HepG2 (cell line): ENCODE measurements around the gene ZMYND10. TPM values are rescaled to one million over a fixed set of nuclear protein-coding genes. Genes with fewer than 3 reads are reported as not detected.

Experiments used
- GABPA ChIP-seq, 2 experiments: IDR thresholded peaks; 2 replicates each; pipeline ENCODE4 v1.6.1; 2011 to 2016; ENCODE audit warnings: low read depth in 2 of 2, low read length in 1 of 2, missing biosample characterization in 1 of 2, missing genetic modification characterization in 1 of 2
- HNRNPUL1 ChIP-seq: fragments of 200-400 bp; formaldehyde crosslinking; IDR thresholded peaks from 2 replicates; pipeline ENCODE4 v1.6.1; 2017; ENCODE audit warnings: low read depth, mild to moderate bottlenecking, low read length, moderate library complexity
- SNAI1 ChIP-seq: sonication (generic); formaldehyde crosslinking; IDR thresholded peaks from 2 replicates; pipeline ENCODE4 v1.5.0; 2020; ENCODE audit warnings: mild to moderate bottlenecking, missing genetic modification reagents, borderline replicate concordance
- SOX5 ChIP-seq: IDR thresholded peaks from 2 replicates; pipeline ENCODE4 v1.6.1; 2016; ENCODE audit warnings: borderline replicate concordance
- TEAD2 ChIP-seq: sonication (generic); formaldehyde crosslinking; IDR thresholded peaks from 2 replicates; pipeline ENCODE4 v1.9.0; 2021; ENCODE audit warnings: missing genetic modification reagents
- XRCC5 ChIP-seq: fragments of 200-400 bp; formaldehyde crosslinking; optimal IDR thresholded peaks from 2 replicates; pipeline ENCODE3; 2017; ENCODE audit warnings: mild to moderate bottlenecking, low read length
- ZFP41 ChIP-seq: sonication (generic); formaldehyde crosslinking; IDR thresholded peaks from 2 replicates; pipeline ENCODE4 v1.4.0; 2020; ENCODE audit warnings: mild to moderate bottlenecking, missing genetic modification reagents, borderline replicate concordance
- polyA plus RNA-seq, 8 experiments: library from polyadenylated mRNA; depleted of rRNA in 3 of 8; stranded (reverse) in 7 of 8; unstranded in 1 of 8; fragments of >200 nt; fragmentation: Illumina TruSeq in 4 of 8; extraction: Trizol in 4 of 8; gene quantifications; 2 replicates each; pipeline versions ENCODE4 v1.2.1 to v1.2.3, GENCODE V29; 2011 to 2016; ENCODE audit warnings: low read depth in 4 of 8, missing spikeins in 1 of 8, mixed read lengths in 1 of 8; ENCODE audit not compliant: insufficient read depth in 1 of 8
- total RNA-seq, 5 experiments: library from RNA; depleted of rRNA; stranded (reverse); fragments of >200 nt; fragmentation: Illumina TruSeq; extraction: Trizol; gene quantifications; 2 replicates each; pipeline ENCODE4 v1.2.3, GENCODE V29; 2016; ENCODE audit warnings: low read depth in 1 of 5
- TF ChIP-seq, protein P1 (sequence below): sonication (generic); formaldehyde crosslinking; IDR thresholded peaks from 2 replicates; pipeline ENCODE4 v1.5.0; 2020; ENCODE audit warnings: missing genetic modification reagents, mild to moderate bottlenecking, borderline replicate concordance
- TF ChIP-seq, protein P2 (sequence below): sonication (generic); formaldehyde crosslinking; IDR thresholded peaks from 2 replicates; pipeline ENCODE4 v1.8.1; 2022; ENCODE audit warnings: low read depth, mild to moderate bottlenecking, missing genetic modification reagents
- TF ChIP-seq, protein P3 (sequence below): sonication (generic); formaldehyde crosslinking; IDR thresholded peaks from 2 replicates; pipeline ENCODE4 v1.4.0; 2020; ENCODE audit warnings: missing genetic modification reagents
- TF ChIP-seq, protein P4 (sequence below): sonication (generic); formaldehyde crosslinking; IDR thresholded peaks from 2 replicates; pipeline ENCODE4 v1.4.0; 2020; ENCODE audit warnings: mild to moderate bottlenecking, missing genetic modification reagents
- TF ChIP-seq, protein P5 (sequence below): conservative IDR thresholded peaks from 2 replicates; pipeline ENCODE4 v1.6.1; 2018; ENCODE audit warnings: missing genetic modification reagents

Gene ZMYND10
- total and polyA plus RNA-seq, 2 of the 13 experiments (the other 11 are each of a cell fraction or from before 2014, with no cell fraction given) = 0.60 to 0.74 TPM

DNA sequence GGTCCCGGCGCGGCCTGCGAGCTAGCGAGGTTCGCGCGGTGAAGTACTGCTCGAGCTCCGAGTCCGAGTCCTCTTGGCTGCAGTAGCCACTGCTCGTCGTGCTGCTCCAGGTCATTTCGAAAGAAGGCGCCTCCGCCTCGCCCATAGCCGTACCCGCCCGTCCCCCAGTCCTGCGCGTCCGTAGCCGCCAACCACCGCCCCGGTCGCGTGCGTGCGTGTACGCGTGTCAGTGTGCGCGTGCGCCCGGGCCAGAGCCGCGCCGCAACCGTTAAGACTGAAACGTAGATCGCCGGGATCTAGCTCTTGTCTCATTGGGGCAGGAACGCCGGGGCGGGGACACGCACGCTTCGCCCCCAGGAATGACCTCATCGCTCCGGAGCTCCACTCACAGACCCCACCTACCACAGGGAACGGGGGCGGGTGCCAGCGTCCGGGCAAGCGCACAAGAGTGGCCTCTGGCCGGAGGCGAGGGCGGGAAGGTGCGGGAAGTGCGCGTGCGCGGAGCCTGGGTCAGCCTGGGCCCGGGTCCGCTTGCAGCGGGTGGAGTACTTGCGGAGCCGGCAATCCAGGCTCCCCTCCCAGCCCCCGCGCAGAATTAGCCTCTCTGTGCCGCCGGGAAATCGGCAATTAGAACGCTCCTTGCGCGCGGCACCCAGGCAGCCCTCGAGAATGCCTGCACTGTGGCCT is 8.2 kb downstream of the ZMYND10 start (continued):
- TF ChIP-seq, protein P1, sequence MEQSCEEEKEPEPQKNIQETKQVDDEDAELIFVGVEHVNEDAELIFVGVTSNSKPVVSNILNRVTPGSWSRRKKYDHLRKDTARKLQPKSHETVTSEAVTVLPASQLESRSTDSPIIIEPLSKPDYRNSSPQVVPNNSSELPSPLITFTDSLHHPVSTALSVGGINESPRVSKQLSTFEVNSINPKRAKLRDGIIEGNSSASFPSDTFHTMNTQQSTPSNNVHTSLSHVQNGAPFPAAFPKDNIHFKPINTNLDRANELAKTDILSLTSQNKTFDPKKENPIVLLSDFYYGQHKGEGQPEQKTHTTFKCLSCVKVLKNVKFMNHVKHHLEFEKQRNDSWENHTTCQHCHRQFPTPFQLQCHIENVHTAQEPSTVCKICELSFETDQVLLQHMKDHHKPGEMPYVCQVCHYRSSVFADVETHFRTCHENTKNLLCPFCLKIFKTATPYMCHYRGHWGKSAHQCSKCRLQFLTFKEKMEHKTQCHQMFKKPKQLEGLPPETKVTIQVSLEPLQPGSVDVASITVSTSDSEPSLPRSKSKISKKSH = 0 out of 2 replicates have a peak, but pooled peaks have one; percentile 67
- TF ChIP-seq, protein P2, sequence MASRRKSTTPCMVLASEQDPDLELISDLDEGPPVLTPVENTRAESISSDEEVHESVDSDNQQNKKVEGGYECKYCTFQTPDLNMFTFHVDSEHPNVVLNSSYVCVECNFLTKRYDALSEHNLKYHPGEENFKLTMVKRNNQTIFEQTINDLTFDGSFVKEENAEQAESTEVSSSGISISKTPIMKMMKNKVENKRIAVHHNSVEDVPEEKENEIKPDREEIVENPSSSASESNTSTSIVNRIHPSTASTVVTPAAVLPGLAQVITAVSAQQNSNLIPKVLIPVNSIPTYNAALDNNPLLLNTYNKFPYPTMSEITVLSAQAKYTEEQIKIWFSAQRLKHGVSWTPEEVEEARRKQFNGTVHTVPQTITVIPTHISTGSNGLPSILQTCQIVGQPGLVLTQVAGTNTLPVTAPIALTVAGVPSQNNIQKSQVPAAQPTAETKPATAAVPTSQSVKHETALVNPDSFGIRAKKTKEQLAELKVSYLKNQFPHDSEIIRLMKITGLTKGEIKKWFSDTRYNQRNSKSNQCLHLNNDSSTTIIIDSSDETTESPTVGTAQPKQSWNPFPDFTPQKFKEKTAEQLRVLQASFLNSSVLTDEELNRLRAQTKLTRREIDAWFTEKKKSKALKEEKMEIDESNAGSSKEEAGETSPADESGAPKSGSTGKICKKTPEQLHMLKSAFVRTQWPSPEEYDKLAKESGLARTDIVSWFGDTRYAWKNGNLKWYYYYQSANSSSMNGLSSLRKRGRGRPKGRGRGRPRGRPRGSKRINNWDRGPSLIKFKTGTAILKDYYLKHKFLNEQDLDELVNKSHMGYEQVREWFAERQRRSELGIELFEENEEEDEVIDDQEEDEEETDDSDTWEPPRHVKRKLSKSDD (CRISPR knock-in tag) = 0 out of 2 replicates have a peak, but pooled peaks have one; percentile 9
- TF ChIP-seq, protein P3, sequence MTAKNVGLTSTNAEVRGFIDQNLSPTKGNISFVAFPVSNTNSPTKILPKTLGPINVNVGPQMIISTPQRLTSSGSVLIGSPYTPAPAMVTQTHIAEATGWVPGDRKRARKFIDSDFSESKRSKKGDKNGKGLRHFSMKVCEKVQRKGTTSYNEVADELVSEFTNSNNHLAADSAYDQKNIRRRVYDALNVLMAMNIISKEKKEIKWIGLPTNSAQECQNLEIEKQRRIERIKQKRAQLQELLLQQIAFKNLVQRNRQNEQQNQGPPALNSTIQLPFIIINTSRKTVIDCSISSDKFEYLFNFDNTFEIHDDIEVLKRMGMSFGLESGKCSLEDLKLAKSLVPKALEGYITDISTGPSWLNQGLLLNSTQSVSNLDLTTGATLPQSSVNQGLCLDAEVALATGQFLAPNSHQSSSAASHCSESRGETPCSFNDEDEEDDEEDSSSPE = peak; percentile 86
- peak; percentile 45; the same call in 1 of the 2 replicates for TF ChIP-seq SOX5 (CRISPR knock-in tag)
- TF ChIP-seq SNAI1 = peak; percentile 77; the same call in 1 of the 2 replicates
- TF ChIP-seq ZFP41 (CRISPR knock-in tag) = 0 out of 2 replicates have a peak, but pooled peaks have one; percentile 33
- TF ChIP-seq, protein P4, sequence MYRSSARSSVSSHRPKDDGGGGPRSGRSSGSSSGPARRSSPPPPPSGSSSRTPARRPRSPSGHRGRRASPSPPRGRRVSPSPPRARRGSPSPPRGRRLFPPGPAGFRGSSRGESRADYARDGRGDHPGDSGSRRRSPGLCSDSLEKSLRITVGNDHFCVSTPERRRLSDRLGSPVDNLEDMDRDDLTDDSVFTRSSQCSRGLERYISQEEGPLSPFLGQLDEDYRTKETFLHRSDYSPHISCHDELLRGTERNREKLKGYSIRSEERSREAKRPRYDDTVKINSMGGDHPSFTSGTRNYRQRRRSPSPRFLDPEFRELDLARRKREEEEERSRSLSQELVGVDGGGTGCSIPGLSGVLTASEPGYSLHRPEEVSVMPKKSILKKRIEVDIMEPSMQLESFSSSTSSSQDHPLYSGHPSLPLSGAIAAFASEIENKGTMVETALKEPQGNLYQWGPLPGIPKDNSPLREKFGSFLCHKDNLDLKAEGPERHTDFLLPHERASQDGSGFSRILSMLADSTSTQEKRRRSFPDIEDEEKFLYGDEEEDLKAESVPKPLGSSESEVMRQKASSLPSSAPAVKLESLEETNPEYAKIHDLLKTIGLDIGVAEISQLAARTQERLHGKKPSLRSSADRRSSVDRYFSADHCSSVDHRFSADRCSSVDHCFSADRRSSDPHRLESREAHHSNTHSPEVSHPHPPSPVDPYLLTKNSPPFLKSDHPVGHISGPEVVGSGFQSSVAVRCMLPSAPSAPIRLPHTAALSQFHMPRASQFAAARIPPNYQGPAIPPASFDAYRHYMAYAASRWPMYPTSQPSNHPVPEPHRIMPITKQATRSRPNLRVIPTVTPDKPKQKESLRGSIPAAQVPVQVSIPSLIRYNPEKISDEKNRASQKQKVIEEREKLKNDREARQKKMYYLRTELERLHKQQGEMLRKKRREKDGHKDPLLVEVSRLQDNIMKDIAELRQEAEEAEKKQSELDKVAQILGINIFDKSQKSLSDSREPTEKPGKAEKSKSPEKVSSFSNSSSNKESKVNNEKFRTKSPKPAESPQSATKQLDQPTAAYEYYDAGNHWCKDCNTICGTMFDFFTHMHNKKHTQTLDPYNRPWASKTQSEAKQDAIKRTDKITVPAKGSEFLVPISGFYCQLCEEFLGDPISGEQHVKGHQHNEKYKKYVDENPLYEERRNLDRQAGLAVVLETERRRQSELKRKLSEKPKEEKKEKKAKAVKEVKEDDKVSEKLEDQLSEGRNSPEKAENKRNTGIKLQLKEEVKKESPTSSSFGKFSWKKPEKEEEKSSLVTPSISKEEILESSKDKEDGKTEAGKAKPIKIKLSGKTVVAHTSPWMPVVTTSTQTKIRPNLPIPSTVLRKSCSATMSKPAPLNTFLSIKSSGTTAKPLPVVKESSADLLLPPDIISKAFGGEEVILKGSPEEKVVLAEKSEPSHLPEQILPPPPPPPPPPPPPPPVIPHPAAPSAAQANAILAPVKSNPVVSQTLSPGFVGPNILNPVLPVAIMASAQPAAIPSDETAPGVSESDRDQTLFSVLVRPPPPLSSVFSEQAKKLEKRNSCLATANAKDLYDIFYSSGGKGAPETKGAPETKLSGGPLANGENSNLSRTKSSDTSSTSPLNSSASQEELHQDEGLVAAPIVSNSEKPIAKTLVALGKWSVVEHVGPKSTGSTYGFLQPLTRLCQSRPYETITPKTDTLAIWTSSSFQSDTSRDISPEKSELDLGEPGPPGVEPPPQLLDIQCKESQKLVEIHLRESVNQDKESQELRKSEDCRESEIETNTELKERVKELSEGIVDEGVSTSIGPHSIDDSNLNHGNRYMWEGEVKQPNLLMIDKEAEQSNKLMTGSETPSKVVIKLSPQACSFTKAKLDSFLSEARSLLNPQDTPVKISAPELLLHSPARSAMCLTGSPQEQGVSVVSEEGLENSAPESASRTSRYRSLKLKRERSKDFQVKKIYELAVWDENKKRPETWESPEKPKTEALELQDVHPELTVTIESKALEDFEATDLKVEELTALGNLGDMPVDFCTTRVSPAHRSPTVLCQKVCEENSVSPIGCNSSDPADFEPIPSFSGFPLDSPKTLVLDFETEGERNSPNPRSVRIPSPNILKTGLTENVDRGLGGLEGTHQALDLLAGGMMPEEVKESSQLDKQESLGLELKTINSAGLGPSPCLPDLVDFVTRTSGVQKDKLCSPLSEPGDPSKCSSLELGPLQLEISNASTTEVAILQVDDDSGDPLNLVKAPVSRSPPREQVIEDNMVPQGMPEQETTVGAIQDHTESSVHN = no peak
- TF ChIP-seq, protein P5, sequence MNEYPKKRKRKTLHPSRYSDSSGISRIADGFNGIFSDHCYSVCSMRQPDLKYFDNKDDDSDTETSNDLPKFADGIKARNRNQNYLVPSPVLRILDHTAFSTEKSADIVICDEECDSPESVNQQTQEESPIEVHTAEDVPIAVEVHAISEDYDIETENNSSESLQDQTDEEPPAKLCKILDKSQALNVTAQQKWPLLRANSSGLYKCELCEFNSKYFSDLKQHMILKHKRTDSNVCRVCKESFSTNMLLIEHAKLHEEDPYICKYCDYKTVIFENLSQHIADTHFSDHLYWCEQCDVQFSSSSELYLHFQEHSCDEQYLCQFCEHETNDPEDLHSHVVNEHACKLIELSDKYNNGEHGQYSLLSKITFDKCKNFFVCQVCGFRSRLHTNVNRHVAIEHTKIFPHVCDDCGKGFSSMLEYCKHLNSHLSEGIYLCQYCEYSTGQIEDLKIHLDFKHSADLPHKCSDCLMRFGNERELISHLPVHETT (CRISPR knock-in tag) = peak; percentile 94; the same call in 1 of the 2 replicates
- TF ChIP-seq GABPA (IDR thresholded peaks at IDR 0.05; ENCODE audit: low read depth, low read length) = no peak
- peak; percentile 27; the same call in 1 of the 2 replicates for TF ChIP-seq GABPA (CRISPR knock-in tag; IDR thresholded peaks at IDR 0.05; ENCODE audit: low read depth)
- TF ChIP-seq HNRNPUL1 = 0 out of 2 replicates have a peak, but pooled peaks have one; percentile 42
- no peak for TF ChIP-seq XRCC5
- no peak for TF ChIP-seq TEAD2
